Muscle layer of colon (tissue), 2 donors: ENCODE results near the gene TLL1.

Experiments used
- H3K27ac ChIP-seq: one replicate; pipeline ENCODE4 v1.7.0; 2013; ENCODE audit warnings: low read depth, mild to moderate bottlenecking, low read length, moderate library complexity
- H3K27me3 ChIP-seq, 2 donors: one replicate each; pipeline ENCODE4 v1.7.0; 2013; ENCODE audit warnings: low read length in 2 of 2, mild to moderate bottlenecking in 2 of 2; ENCODE audit not compliant: insufficient read depth in 2 of 2, control insufficient read depth in 1 of 2
- H3K36me3 ChIP-seq: one replicate; pipeline ENCODE4 v1.7.0; 2013; ENCODE audit warnings: mild to moderate bottlenecking, low read length; ENCODE audit not compliant: insufficient read depth
- H3K4me1 ChIP-seq: one replicate; pipeline ENCODE4 v1.7.0; 2013; ENCODE audit warnings: mild to moderate bottlenecking, low read length; ENCODE audit not compliant: insufficient read depth
- H3K4me3 ChIP-seq, 2 donors: one replicate each; pipeline ENCODE4 v1.7.0; 2013; ENCODE audit warnings: low read length in 2 of 2, low read depth in 1 of 2, mild to moderate bottlenecking in 1 of 2, moderate library complexity in 1 of 2
- H3K9ac ChIP-seq: one replicate; pipeline ENCODE4 v1.7.0; 2013; ENCODE audit warnings: low read length
- H3K9me3 ChIP-seq: one replicate; pipeline ENCODE4 v1.7.0; 2013; ENCODE audit warnings: mild to moderate bottlenecking, low read length
- donor health status: abdominal sarcoma.
- donor health status: Adenocarcinoma of cecum.

Gene TLL1

DNA sequence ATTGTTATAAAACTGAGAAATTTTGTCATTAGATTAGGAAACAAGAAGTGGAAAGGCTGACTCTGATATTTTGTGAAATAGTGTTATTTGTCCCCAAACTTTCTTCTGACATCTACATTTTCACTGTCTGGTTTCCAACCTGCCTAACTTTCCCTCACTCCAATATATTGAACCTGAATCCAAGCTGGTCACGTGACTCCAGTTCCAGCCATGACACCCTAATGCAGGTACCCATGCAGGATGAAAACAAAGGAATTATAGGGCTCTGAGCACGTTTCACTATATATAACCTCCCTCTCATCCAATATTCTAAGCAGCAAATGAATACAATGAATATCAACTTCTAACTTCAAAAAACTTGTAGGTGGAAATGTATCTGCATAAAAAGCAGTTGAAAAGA, 231.6 kb downstream of the TLL1 start:
- Histone ChIP-seq H3K9ac (no peak overlapping the region), H3K4me3 (no peak overlapping the region), H3K4me1 (no peaks in the 10 kb centered on the region), H3K27me3 (no peaks in the 10 kb centered on the region), H3K36me3 (no peaks in the 10 kb centered on the region), H3K27ac (no peak overlapping the region), H3K9me3 (no peaks in the 10 kb centered on the region)

DNA sequence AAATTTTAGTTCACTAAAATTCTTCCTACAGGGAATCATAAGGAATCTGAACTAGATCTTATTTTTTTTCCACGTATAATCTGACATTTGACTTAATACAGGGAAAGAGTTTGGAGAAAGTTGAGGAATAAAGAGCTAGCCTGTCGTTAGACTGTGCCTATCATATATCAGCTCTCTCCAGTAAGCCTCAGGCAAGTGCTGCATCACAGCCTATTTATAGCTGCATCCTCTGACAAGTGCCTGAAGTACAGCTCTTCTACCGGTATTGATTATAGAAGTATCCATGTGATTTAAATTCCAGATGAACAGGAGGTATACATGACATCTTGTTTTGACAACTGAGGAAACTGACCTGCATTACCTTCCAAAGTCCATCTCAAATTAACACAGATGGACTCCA, 248.9 kb downstream of the TLL1 start:
- no peaks in the 10 kb centered on the region for H3K36me3 ChIP-seq
- no peak overlapping the region for H3K27ac ChIP-seq
- H3K4me3 ChIP-seq, result no peak overlapping the region
- no peaks in the 10 kb centered on the region for H3K9me3 ChIP-seq
- H3K27me3 ChIP-seq, result no peaks in the 10 kb centered on the region
- H3K4me1 ChIP-seq, result no peaks in the 10 kb centered on the region
- H3K9ac ChIP-seq, result no peak overlapping the region

DNA sequence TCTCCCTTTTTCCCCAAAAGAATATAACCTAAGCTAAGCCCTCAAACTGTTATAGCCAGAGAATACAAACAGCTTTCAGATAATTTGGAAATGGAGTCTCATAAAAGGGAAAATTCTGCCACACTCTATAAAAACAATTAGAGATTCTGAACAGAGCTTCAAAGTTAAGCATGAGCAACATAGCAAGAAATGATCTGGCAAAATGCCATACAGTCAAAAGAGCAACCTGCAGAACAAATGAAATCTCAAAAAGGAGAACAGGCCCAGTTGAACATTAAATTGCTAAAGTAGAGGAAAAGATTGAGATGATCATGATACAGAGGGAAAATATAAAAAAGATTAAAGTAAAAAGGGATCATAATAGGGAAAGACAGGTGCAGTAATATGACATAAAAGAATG, 250.5 kb downstream of the TLL1 start:
- no peaks in the 10 kb centered on the region for H3K9me3 ChIP-seq
- no peaks in the 10 kb centered on the region for H3K36me3 ChIP-seq
- H3K9ac ChIP-seq, result no peak overlapping the region
- H3K4me1 ChIP-seq, result no peaks in the 10 kb centered on the region
- no peaks in the 10 kb centered on the region for H3K27me3 ChIP-seq
- H3K27ac ChIP-seq, result no peak overlapping the region
- no peak overlapping the region for H3K4me3 ChIP-seq

DNA sequence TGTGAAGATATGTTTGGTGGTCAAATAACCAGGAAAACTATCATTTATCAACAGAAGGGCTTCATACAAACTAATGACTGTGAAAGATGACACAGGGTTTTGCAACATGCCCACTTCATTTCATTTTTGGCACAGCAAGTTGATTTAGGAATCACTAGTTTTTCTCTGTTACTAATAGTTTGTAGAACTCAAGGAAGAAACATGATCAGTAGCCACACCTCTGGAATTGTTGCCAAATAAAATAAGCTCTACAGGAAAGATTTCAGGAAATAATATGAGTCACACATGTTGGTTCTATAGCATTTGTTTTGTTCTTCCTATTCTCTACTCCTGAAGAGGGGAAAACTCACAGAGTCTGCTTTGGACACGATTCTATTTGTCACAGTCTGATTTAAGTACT, 255.4 kb downstream of the TLL1 start:
- Histone ChIP-seq H3K4me3 (no peak overlapping the region), H3K9me3 (no peaks in the 10 kb centered on the region), H3K9ac (no peak overlapping the region), H3K27ac (no peak overlapping the region), H3K36me3 (no peaks in the 10 kb centered on the region), H3K4me1 (no peaks in the 10 kb centered on the region), H3K27me3 (no peaks in the 10 kb centered on the region)

DNA sequence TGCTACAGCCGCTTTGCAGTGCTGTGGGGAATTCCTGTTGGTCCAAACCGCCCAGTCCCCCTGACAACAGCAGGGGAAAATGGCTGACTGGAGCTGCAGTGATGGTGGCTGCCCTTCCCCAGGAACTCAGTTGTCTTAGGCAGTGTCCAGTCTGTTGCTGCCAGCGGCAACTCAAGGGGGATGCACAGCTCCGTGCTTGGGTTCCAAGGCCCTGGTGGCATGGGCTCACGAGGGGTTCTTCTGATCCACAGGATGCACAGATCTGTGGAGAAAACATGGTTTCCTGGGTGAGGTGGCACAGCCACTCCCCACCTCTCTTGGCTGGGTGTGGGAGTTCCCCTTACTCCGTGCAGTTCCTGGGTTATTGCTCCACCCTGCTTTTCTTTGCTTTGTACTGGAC, 261.2 kb downstream of the TLL1 start:
- Histone ChIP-seq H3K9me3 (no peaks in the 10 kb centered on the region), H3K4me3 (no peak overlapping the region), H3K36me3 (no peaks in the 10 kb centered on the region), H3K27ac (no peak overlapping the region), H3K4me1 (no peaks in the 10 kb centered on the region), H3K9ac (no peak overlapping the region), H3K27me3 (no peaks in the 10 kb centered on the region)

DNA sequence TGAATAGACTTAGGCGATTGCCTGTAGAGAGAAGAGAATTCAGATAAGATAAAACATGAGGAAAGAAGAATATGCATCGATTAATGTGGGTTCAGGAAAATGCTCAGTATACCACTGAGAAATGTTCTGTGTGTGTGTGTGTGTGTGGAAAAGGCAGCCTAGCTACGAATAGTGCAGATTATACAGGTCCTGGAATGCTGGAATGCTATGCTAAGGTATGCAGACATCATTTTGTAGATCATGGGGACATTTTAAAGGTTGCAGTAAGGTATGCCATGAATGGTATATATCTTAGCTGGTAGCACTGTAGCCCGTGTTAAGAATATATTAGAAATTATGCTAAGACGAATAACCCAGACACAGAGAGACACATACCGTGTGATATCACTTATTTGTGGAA, 267.9 kb downstream of the TLL1 start:
- Histone ChIP-seq H3K9ac (no peak overlapping the region), H3K4me3 (no peak overlapping the region), H3K4me1 (no peaks in the 10 kb centered on the region), H3K9me3 (no peaks in the 10 kb centered on the region), H3K36me3 (no peaks in the 10 kb centered on the region), H3K27ac (no peak overlapping the region), H3K27me3 (no peaks in the 10 kb centered on the region)

DNA sequence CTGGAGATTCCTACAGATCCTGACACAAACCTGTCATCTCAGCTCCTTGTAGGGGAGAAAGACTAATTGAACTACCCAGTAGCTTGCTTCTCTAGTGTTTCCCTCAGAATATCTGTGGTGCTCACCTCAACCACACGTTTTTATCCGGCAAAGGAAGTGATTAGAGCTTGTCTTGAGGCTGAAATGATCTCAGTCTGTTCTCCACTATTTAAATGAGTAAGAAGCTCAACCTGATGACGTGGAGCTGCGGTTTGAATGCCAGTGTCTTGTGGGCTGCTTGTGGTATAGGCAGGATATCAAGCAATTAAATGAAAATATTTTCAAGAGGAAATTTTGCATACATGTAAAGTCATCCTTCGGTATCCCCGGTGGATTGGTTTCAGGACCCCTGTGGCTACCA, 270.2 kb downstream of the TLL1 start:
- Histone ChIP-seq H3K4me1 (no peaks in the 10 kb centered on the region), H3K4me3 (no peak overlapping the region), H3K9me3 (no peaks in the 10 kb centered on the region), H3K27ac (no peak overlapping the region), H3K36me3 (no peaks in the 10 kb centered on the region), H3K27me3 (no peaks in the 10 kb centered on the region), H3K9ac (no peak overlapping the region)

DNA sequence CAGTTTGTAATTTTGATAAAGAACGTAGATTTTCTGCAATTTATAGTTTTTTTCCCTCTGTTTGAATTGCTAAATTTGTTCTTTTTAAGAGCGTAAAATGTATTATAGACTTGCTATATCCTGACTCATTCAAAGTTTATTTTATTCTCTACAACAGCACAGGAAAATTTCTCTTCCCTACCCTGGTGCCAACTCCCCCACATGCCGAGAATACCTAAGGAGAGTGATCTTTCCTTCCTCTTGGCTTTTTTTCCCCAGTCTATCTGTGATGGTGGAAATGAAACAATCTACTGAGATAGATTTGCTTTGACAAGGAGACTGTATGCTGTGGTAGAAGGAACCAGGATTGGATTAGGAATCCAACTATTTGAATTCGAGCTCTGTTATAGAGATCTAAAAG, 271.6 kb downstream of the TLL1 start:
- Histone ChIP-seq H3K27me3 (no peaks in the 10 kb centered on the region), H3K9me3 (no peaks in the 10 kb centered on the region), H3K4me1 (no peaks in the 10 kb centered on the region), H3K36me3 (no peaks in the 10 kb centered on the region), H3K4me3 (no peak overlapping the region), H3K27ac (no peak overlapping the region), H3K9ac (no peak overlapping the region)

DNA sequence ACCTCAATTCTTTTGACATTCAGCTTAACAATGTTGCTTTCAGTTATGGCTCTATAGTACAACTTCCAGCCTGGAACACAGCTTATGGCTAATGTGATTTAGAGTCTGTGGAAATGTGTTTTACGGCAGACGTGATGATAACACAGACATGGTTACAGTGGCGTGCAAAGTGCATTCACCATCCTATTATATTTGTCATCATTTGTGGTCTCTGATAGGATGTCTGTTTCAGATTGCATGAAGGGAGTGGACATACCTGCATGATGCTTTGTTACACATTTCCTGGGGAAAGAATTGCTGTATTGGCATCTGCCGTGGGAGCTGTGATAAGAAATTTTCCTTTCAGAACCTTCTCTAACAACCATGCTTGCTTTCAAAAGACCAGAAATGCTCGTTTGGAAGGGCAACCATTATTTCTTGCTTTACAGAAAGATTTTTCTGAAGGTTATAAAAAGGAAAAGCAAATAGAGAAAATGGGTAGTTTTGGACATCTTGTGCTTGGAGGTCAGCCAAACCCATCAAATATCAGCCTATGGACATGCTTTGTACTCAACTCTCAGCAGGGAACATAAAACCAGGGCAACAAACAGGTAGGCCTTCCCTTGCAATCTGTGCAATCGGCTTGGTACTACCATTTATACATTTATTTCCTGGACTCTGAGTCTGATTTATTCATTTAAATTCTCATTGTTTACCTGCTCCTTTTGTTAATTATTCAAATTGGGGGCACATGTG, 273.9 kb downstream of the TLL1 start:
- no peak overlapping the region for H3K27ac ChIP-seq
- no peaks in the 10 kb centered on the region for H3K36me3 ChIP-seq
- no peaks in the 10 kb centered on the region for H3K4me1 ChIP-seq
- H3K9me3 ChIP-seq, result no peaks in the 10 kb centered on the region
- H3K4me3 ChIP-seq, result no peak overlapping the region
- H3K27me3 ChIP-seq, result no peaks in the 10 kb centered on the region
- H3K9ac ChIP-seq, result no peak overlapping the region
